ENCODE measurements around the gene LASP1. TPM values are rescaled to one million over a fixed set of nuclear protein-coding genes. Genes with fewer than 3 reads are reported as not detected.

Gene LASP1
- total and polyA plus RNA-seq, 2 of the 4 experiments (the other 2 are of a cell fraction) = 79.8 to 262 TPM

DNA sequence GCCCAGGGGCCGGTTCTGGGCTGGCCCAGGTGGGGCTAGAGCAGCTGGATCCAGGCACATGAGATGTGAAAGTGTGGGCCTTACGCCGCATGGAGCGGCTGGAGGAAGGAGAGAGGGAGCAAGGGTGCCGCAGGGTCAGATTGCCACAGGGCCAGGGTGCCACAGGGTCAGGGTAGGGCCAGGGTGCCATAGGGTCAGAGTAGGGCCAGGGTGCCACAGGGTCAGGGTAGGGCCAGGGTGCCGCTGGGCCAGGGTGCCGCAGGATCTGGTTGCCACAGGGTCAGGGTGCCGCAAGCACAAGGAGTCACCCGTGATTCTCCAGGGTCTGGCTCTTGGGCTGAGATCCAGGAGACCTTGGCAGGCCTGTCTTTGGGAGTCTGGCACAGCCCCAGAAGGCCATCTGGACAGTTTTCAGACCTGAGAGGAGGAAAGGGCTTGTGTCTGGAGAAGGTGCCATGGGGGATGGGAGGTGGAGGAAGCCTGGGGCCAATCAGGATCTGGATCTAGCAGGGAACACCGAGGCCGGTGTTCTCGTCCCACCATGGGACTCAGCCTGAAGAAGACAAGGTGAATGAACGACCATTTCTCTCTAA, 42.5 kb downstream of the LASP1 start:
- Histone ChIP-seq H3K4me1 (ENCODE audit: control insufficient read depth, insufficient read depth, low read length) (peaks cover 6% of the 10 kb centered on the region; the same call in 1 of the 2 replicates), H4K5ac (ENCODE audit: low read depth, low read length) (no peak overlapping the region), H2BK120ac (ENCODE audit: low read depth, low read length) (no peak overlapping the region), H2AK9ac (replicated peaks; ENCODE audit: low read depth, low read length, poor library complexity) (no peak overlapping the region), H2AFZ (replicated peaks; ENCODE audit: low read length, poor library complexity) (peak overlapping the region; percentile 49), H3K79me1 (ENCODE audit: low read depth in 1 of 2, low read length in 2 of 2) (peaks cover 70 to 95% of the 10 kb centered on the region in 2 experiments), H2BK20ac (ENCODE audit: low read depth, low read length) (no peak overlapping the region), H2BK5ac (ENCODE audit: low read depth, low read length, poor library complexity, severe bottlenecking) (no peak overlapping the region), H3K9ac (ENCODE audit: low read depth, low read length) (no peak overlapping the region), H3K9me3 (ENCODE audit: control insufficient read depth, insufficient read depth, low read length) (no peaks in the 10 kb centered on the region), H4K91ac (ENCODE audit: insufficient read depth, low read depth, low read length) (no peak overlapping the region), H2BK15ac (ENCODE audit: low read depth, low read length) (no peak overlapping the region), H3K36me3 (ENCODE audit: control insufficient read depth, insufficient read depth, low read length) (peaks cover 82% of the 10 kb centered on the region), H3K4me3 (ENCODE audit: insufficient read depth, low read depth, low read length) (no peak overlapping the region), H4K20me1 (ENCODE audit: insufficient read depth, low read length) (peaks cover 87% of the 10 kb centered on the region), H3K18ac (ENCODE audit: low read depth, low read length) (no peak overlapping the region), H3K56ac (ENCODE audit: extremely low read depth, insufficient read depth, low read length) (no peak overlapping the region), H3K23ac (ENCODE audit: low read depth, low read length) (no peak overlapping the region), H3K14ac (replicated peaks; ENCODE audit: low read depth, low read length) (no peak overlapping the region), H3K4ac (ENCODE audit: low read depth, low read length) (no peak overlapping the region), H3K27me3 (ENCODE audit: control insufficient read depth, insufficient read depth, low read length) (no peaks in the 10 kb centered on the region), H3K4me2 (ENCODE audit: low read depth, low read length) (no peak overlapping the region), H3K9me1 (ENCODE audit: insufficient read depth, low read length) (peaks cover 30% of the 10 kb centered on the region), H3K27ac (ENCODE audit: insufficient read depth, low read length) (peak overlapping the region; percentile 20; the same call in 1 of the 2 replicates), H4K8ac (ENCODE audit: low read depth in 2 of 2, low read length in 2 of 2) (no peak overlapping the region), H2AK5ac (ENCODE audit: low read depth, low read length) (no peak overlapping the region)
- DNase-seq (no peak), ATAC-seq (ENCODE audit: low read depth) (peak; percentile 12; the same call in 1 of the 2 replicates)
- dilution Hi-C loops (cut with HindIII; ENCODE audit: low sequenced_read_pairs, unreplicated experiment) (no loop called here), in situ Hi-C loops (cut with MboI; ENCODE audit: low sequenced_read_pairs) (no loop called here), intact Hi-C loops (cut with micrococcal nuclease) (no loop called here)
- ChIA-PET POLR2A (ENCODE audit: unreplicated experiment) (no interaction called here), CTCF (no interaction called here)
- TF ChIP-seq MAZ (IDR thresholded peaks at IDR 0.05; ENCODE audit: borderline replicate concordance, low read depth, low read length) (no peak), SMC3 (IDR thresholded peaks at IDR 0.05; ENCODE audit: low read depth, low read length) (no peak), RFX5 (IDR thresholded peaks at IDR 0.05; ENCODE audit: low read depth, low read length) (no peak)
- TF ChIP-seq, protein P1, sequence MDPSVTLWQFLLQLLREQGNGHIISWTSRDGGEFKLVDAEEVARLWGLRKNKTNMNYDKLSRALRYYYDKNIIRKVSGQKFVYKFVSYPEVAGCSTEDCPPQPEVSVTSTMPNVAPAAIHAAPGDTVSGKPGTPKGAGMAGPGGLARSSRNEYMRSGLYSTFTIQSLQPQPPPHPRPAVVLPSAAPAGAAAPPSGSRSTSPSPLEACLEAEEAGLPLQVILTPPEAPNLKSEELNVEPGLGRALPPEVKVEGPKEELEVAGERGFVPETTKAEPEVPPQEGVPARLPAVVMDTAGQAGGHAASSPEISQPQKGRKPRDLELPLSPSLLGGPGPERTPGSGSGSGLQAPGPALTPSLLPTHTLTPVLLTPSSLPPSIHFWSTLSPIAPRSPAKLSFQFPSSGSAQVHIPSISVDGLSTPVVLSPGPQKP (IDR thresholded peaks at IDR 0.05; ENCODE audit: borderline replicate concordance, low read depth, low read length) = no peak
- TF ChIP-seq, protein P2, sequence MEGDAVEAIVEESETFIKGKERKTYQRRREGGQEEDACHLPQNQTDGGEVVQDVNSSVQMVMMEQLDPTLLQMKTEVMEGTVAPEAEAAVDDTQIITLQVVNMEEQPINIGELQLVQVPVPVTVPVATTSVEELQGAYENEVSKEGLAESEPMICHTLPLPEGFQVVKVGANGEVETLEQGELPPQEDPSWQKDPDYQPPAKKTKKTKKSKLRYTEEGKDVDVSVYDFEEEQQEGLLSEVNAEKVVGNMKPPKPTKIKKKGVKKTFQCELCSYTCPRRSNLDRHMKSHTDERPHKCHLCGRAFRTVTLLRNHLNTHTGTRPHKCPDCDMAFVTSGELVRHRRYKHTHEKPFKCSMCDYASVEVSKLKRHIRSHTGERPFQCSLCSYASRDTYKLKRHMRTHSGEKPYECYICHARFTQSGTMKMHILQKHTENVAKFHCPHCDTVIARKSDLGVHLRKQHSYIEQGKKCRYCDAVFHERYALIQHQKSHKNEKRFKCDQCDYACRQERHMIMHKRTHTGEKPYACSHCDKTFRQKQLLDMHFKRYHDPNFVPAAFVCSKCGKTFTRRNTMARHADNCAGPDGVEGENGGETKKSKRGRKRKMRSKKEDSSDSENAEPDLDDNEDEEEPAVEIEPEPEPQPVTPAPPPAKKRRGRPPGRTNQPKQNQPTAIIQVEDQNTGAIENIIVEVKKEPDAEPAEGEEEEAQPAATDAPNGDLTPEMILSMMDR (conservative IDR thresholded peaks at IDR 0.05; ENCODE audit: low read depth, low read length) = no peak
- BruUV-seq (replicated peaks) = no TSS peak
- 78% methylated on average over 6 of the region's 13 CpGs; no CpG with 5 or more reads in 1 of the 2 experiments for WGBS, 2 experiments (ENCODE audit: extremely low coverage in 2 of 2, insufficient read length in 1 of 2)

Measured in IMR-90 (cell line).